ENCODE data around the gene MBNL3. TPM values are rescaled to one million over a fixed set of nuclear protein-coding genes. Genes with fewer than 3 reads are reported as not detected.

MBNL3 gene
- total RNA-seq, 1 donor from 2014 or later: 7.7 TPM

DNA sequence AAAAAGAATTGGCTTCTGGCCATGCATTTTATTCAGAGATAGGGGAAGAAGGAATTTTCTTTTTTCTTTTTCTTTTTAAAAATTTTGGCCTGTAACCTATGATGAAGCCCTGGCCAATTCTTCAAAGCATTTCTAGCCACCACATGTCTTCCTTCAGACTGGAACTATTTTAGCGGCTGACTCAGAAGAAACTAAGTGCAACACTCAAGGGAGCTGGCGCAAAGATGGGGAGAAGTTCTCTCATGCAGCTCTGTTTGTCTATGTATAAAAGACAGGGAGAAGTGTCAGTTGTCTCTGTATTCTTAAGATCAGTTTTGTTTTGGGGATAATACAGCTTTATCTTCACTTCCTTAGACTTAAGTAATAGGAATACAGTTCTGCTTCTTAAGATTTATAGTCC is 46.1 kb downstream of the MBNL3 start:
- DNase-seq (ENCODE audit: extremely low spot score, unreplicated experiment): no peak
- no peak for TF ChIP-seq CTCF (IDR thresholded peaks at IDR 0.05)
- no peaks in the 10 kb centered on the region for H3K4me1 Mint-ChIP-seq (ENCODE audit: unreplicated experiment)
- no peak overlapping the region for H3K4me3 Mint-ChIP-seq (ENCODE audit: unreplicated experiment)
- H3K27ac Mint-ChIP-seq (ENCODE audit: unreplicated experiment): no peak overlapping the region
- no peaks in the 10 kb centered on the region for H3K36me3 Mint-ChIP-seq (ENCODE audit: unreplicated experiment)
- H3K27me3 Mint-ChIP-seq (ENCODE audit: unreplicated experiment): no peaks in the 10 kb centered on the region
- peaks cover 14% of the 10 kb centered on the region for H3K9me3 Mint-ChIP-seq (ENCODE audit: unreplicated experiment)

- no peaks in the 10 kb centered on the region for H3K27me3 Mint-ChIP-seq (ENCODE audit: unreplicated experiment)
- H3K36me3 Mint-ChIP-seq (ENCODE audit: unreplicated experiment): peaks cover 4% of the 10 kb centered on the region
- no peaks in the 10 kb centered on the region for H3K4me1 Mint-ChIP-seq (ENCODE audit: unreplicated experiment)
- DNase-seq (ENCODE audit: extremely low spot score, unreplicated experiment): no peak
- H3K4me3 Mint-ChIP-seq (ENCODE audit: unreplicated experiment): no peak overlapping the region
- H3K9me3 Mint-ChIP-seq (ENCODE audit: unreplicated experiment): no peaks in the 10 kb centered on the region
- H3K27ac Mint-ChIP-seq (ENCODE audit: unreplicated experiment): no peak overlapping the region
- no peak for TF ChIP-seq CTCF (IDR thresholded peaks at IDR 0.05)
Observed at GRCh38 chrX:132435222-132435621, 53.6 kb downstream of the MBNL3 start.

DNA sequence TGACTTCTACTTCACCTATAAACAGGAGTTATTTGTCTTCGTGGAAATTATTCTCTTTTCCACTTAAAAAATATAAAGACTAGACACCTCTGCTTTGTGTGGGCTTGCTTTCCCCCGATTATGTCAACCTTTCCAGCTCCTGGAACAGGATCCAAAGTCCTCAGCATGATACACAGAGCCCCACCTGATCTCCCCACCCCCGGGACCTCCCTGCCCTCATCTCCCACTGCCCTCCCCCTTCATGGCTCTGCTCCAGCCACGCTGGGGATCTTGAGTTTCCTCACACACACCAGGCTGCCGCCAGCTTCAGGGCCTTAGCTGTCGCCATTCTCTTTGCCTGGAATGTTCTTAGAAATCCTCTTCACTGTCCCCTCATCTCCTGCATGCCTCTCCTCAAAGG is 55.3 kb downstream of the MBNL3 start:
- TF ChIP-seq CTCF (IDR thresholded peaks at IDR 0.05): no peak
- no peaks in the 10 kb centered on the region for H3K4me1 Mint-ChIP-seq (ENCODE audit: unreplicated experiment)
- H3K27me3 Mint-ChIP-seq (ENCODE audit: unreplicated experiment): no peaks in the 10 kb centered on the region
- H3K4me3 Mint-ChIP-seq (ENCODE audit: unreplicated experiment): no peak overlapping the region
- H3K9me3 Mint-ChIP-seq (ENCODE audit: unreplicated experiment): no peaks in the 10 kb centered on the region
- H3K36me3 Mint-ChIP-seq (ENCODE audit: unreplicated experiment): peaks cover 4% of the 10 kb centered on the region
- no peak overlapping the region for H3K27ac Mint-ChIP-seq (ENCODE audit: unreplicated experiment)
- DNase-seq (ENCODE audit: extremely low spot score, unreplicated experiment): no peak

DNA sequence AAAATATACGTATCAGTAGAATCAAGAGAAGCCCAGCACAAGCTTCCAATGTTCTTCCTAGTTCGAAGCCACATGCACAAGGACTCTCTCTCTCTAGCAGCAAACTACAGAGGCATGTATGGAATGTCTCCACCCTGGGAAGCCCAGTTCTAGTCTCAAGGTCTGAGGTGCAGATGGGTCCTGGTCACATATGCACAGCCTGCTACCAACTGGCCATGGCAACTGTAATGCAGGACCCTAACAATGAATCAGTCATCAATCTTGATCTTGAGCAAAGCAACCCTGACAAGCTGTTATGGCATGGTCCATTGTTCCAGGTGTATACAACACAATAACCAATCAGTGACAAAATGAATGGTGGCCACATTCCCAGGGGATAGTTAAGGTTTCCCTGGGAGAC is 55.8 kb downstream of the MBNL3 start:
- DNase-seq (ENCODE audit: extremely low spot score, unreplicated experiment): no peak
- TF ChIP-seq CTCF (IDR thresholded peaks at IDR 0.05): no peak
- peaks cover 4% of the 10 kb centered on the region for H3K36me3 Mint-ChIP-seq (ENCODE audit: unreplicated experiment)
- no peaks in the 10 kb centered on the region for H3K4me1 Mint-ChIP-seq (ENCODE audit: unreplicated experiment)
- no peak overlapping the region for H3K4me3 Mint-ChIP-seq (ENCODE audit: unreplicated experiment)
- no peaks in the 10 kb centered on the region for H3K27me3 Mint-ChIP-seq (ENCODE audit: unreplicated experiment)
- H3K27ac Mint-ChIP-seq (ENCODE audit: unreplicated experiment): no peak overlapping the region
- no peaks in the 10 kb centered on the region for H3K9me3 Mint-ChIP-seq (ENCODE audit: unreplicated experiment)

DNA sequence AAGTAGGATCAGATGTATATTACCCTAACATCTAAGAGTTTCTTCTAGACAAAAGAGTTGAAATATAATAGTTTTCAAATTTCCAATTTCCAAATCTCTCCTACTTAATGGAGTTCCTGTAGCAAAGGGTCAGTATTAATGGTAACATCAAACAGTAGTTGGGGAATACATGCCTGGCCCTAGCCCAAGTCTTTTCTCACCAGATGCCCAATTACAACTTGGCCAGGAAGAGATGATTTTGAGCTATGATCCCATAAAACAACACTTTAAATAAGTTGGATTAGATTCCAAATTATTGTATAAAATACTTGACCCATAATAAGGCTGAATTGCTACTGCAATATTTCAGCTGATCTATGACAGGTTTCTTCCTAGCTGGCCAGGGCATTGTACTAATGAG is 59.9 kb downstream of the MBNL3 start:
- no peak overlapping the region for H3K27ac Mint-ChIP-seq (ENCODE audit: unreplicated experiment)
- no peaks in the 10 kb centered on the region for H3K9me3 Mint-ChIP-seq (ENCODE audit: unreplicated experiment)
- no peak overlapping the region for H3K4me3 Mint-ChIP-seq (ENCODE audit: unreplicated experiment)
- TF ChIP-seq CTCF (IDR thresholded peaks at IDR 0.05): no peak
- DNase-seq (ENCODE audit: extremely low spot score, unreplicated experiment): no peak
- peaks cover 3% of the 10 kb centered on the region for H3K36me3 Mint-ChIP-seq (ENCODE audit: unreplicated experiment)
- H3K27me3 Mint-ChIP-seq (ENCODE audit: unreplicated experiment): no peaks in the 10 kb centered on the region
- peaks cover 11% of the 10 kb centered on the region for H3K4me1 Mint-ChIP-seq (ENCODE audit: unreplicated experiment)

Measured in osteocyte (in vitro differentiated cells).